ENCODE results near the gene RGL1.

GRCh38 chr1:183800449-183800848, 4.5 kb upstream of the RGL1 start:
- TF ChIP-seq POLR2A (IDR thresholded peaks at IDR 0.05; ENCODE audit: low read depth, low read length), result no peak
- TF ChIP-seq POLR2AphosphoS5 (IDR thresholded peaks at IDR 0.05; ENCODE audit: low read depth, low read length), result no peak
